DMS114 treated with DMSO at 0.1 percent for 48 hours (cell line): ENCODE data around the gene F7.

Experiments used
- DNase-seq: peaks from one replicate; lab custom pipeline; 2025; ENCODE audit not compliant: unreplicated experiment; lab: John Stamatoyannopoulos, UW

Gene F7

DNA sequence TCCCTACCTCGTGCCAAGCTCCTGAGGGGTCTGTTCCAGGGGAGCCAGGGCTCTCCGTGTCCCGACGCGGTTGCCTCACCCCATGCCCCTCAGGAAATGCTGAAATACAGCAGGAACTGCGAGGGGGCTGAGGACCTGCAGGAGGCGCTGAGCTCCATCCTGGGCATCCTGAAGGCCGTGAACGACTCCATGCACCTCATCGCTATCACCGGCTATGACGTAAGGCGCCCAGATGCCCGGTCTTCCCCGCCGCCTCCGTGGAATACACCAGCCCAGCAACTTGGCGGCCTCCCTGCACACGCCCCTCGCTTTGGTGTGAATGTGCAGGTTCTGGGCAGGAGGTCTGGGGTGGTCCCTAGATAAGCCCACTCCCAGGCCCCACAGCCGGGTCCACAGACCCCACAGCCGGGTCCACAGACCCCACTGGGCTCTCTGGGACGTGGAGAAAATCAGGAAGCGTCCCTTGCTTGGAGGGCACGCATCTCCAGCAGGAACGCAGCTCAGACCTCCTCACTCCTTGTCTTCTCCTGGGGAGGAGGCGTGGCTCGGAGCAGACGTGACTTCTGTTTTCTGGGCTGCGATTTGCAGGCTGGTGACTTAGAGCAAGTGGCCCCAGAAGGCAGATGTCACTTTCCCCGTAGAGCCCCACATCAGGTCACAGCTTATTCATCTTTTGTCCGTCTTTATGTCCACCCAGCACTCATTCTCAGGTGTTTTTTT is 19.4 kb upstream of the F7 start:
- DNase-seq, result no peak

- no peak for DNase-seq
These were observed 18.3 kb upstream of the F7 start for GRCh38 chr13:113086991-113087922.

DNA sequence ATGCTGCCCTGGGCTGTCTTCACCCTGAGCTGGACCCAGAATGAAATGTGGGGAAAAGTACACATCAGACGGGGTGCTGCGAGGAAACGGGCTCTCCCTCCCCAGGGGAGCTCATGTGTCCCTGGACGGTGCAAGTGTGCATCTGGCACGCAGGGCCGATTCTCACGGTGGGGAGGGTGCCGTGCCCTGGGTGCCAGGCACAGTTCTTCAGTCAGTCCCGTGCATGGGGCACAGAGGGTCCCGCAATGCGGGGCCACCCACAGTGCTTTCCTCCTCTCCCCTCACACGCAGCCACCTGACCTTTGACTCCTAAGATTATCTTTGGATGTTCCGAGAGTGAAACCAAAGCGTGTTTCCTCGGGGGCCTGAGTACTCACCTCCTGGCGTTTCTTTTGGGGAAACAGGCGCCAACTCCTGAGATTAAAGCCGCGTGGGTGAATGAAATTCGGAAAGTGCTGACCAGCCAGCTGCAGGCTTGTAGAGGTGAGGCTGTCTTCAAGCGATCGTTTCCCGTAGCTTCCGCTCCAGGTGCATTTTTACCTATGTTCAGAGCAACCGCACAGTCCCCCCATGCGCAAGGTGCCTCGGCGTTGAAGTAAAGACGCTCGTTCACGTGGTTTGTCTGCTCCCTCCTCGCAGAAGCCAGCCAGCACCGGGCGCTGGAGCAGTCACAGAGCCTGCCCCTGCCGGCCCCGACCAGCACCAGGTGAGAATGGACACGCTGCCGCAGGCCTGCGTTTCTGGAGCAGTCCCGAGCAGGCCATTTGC is 17.5 kb upstream of the F7 start:
- DNase-seq, result no peak

DNA sequence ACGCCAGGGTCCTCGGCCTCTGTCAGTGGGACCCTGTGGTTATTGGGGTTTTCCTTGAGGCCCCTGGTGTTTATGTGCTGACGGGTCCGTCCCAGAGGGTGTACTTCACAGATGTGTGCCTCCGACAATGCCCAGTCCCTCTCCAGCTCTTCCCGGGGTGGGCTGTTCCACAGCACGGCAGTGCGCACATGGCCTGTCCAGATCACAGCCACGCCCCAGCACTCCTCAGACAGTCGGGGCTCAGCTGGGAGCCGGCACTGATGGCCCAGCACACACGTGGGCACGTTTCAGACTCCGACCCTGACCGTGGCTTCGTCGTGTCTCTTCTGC is 16.9 kb upstream of the F7 start:
- DNase-seq, result no peak

DNA sequence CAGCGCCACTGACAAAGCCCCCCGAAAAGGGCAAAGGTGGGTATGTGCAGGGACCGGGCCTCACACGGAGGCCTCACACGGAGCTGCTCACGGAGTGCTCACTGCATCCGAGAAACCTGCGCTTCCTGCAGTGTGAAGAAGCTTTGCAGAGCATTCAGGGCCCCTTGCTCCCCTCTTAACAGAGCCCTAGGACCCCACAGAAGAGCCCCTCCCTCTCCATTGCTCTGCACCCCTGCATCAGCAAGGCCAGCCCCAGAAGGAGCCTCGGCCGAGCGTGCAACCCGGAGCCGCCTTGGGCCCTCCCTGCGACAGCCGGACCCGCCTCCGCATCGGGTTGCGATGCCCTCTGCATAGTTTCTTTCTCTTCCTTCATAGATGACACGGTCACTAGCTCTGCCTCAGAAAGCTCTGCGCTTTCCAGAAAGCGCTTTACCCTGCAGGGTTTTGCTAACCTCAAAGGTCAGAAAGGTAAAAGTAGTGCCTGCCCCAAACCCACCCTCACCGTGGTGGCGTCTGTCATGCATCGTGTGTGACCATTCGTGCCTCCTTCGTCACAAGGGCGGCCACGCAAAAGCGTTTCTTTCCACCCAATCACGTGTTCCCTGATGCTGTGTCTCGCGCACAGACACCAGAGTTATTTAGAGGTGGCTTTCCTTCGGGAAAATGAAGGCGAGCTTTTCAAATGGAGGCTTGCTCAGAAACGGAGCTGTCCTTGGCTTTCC is 15.7 kb upstream of the F7 start:
- no peak for DNase-seq

- no peak for DNase-seq
These were observed 15.2 kb upstream of the F7 start for GRCh38 chr13:113090415-113090770.

DNA sequence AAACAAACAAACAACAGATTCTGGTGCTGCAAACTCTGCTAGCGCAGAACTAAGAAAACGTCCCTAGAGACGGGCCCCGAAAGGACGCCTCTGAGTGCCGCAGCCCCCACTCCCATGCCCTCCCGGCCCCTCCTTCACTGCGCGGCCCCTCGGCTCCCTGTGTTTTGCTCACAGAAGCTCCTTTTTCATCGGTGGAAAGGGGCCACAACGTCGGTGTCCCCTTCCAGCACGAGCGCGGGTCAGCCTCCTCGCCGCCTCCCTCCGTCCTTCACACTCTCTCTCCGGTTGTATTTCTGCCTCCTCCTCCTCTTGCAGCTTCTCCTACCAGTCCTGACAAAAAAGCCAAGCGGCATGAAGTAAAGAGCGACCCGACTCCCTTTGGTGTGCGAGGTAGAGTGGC is 14.8 kb upstream of the F7 start:
- no peak for DNase-seq

DNA sequence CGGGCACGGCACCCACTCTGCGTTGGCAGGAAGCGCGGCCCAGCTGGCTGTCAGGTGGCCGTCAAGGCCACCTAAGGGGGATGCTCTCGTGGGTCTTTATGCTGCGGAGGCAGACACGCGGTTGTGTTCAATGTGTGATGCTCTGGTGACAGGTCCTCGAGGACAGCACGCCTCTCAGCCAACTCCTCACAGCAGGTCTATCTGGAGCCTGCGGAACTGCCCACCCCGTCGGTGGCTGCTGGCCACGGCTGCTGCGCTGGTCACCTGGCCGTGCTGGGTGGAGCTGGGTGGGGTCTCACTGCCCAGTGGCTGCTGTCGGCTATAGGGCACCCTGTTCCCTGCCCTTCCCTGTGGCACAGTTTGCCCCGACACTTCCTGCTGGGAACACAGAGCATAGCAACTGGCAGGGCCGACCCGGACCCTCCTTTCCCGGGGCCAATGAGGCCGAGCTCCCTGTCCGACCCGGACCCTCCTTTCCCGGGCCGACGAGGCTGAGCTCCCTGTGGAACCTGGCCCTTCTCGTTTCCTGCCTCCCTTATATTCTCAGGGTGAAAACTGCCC is 14.3 kb upstream of the F7 start:
- no peak for DNase-seq

GRCh38 chr13:113091891-113092775 is 13.5 kb upstream of the F7 start:
- DNase-seq, result no peak

DNA sequence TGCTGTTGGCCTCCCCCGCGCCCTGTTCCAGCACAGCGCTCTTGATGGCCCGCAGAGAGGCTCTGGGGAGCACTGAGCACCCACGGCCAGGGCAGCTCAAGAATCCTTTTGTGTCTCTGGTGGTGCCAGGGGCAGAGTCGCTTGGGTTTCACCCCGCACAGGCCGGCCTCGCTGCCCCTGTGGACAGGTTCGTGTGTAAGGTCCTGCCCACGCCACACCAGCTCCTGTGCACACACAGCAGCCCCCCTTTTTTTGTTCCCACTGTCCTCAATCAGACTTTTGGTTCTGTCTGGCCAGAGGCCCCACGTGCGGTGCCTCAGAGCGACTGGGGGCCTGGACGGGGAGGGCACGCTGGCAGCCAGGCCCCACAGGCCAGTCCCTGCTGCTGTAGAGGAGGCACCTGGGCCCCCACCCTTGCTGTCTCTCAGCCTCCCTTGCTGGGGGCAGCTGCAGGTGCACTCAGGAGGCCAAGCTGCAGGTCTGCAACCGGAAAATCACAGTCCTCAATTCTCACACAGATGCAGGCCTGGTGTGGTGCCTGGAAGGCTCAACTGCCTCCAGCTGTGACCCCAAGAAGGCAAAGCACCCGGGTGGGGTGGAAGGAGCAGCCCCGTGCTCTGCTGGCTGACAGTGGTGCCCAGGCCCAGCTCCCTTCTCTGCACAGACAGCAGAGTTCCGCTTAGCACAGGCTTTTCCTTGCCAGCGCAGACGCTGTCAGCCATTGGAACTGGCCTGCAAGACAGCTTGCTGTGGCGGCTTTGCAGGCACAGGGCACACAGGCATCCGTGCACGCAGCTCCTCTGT is 12.6 kb upstream of the F7 start:
- DNase-seq, result no peak

GRCh38 chr13:113093580-113094409 is 11.8 kb upstream of the F7 start:
- DNase-seq, result no peak

GRCh38 chr13:113094410-113094800 is 11.2 kb upstream of the F7 start:
- no peak for DNase-seq

DNA sequence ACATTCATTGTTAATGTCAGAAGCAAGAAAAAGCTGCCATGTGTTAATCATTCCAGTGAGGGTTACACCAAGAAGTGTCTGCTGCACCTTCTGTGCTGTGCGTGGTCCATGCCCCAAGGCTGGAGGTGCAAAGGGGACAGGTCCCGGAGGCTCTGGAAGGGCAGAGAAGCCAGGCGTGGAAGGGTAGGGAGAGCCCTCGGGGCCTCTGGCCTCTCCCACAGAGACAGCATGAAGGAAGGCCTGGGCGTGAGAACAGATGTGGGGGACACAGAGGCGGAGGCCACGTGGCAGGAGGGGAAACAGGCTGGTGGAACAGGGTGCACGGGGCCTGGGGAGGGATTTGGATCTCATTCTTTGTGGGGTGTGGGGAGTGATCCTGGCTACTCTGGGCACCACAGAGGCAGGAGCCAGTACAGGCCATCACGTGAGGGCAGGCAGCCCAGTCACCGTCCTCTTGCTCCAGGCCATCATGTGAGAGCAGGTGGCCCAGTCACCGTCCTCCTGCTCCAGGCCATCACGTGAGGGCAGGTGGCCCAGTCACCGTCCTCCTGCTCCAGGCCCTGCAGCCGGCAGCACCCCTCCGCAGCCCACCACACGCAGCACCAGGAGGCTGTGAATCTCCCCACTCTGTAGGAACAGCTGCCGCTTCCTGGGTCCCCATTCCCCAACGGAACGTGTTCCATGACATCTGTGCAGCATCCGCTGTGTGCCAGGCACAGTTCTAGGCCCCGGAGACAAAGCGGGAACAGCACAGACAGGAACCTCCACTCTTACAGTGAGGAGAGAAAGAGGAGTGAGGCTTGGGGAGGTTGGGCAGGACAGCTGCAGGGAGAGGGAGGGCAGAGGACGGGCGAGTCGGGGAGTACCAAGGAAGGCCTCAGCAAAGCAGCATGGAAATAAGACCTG is 10.2 kb upstream of the F7 start:
- DNase-seq, result no peak

GRCh38 chr13:113096052-113096744 is 9.4 kb upstream of the F7 start:
- no peak for DNase-seq

DNA sequence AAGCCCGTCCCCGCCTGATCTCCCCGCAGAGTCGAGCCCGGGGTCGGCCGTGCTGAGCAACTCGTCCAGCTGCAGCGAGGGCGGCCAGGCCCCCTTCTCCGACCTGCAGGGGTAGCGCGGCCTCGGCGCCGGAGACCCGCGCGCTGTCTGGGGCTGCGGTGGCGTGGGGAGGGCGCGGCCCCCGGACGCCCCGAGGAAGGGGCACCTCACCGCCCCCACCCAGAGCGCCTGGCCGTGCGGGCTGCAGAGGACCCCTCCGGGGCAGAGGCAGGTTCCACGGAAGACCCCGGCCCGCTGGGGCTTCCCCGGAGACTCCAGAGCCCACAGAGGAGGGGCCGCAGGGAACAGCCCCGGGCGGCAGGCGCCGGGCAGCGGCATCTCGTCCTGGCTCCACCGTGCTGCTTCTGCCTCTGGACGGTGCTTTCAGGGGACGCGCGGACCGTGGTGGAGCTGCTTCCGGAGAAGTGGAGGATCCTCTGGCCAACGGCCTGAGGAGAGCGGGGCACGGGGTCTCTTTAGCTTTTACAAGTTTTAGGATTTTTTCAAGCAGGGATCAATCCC is 8.8 kb upstream of the F7 start:
- no peak for DNase-seq

DNA sequence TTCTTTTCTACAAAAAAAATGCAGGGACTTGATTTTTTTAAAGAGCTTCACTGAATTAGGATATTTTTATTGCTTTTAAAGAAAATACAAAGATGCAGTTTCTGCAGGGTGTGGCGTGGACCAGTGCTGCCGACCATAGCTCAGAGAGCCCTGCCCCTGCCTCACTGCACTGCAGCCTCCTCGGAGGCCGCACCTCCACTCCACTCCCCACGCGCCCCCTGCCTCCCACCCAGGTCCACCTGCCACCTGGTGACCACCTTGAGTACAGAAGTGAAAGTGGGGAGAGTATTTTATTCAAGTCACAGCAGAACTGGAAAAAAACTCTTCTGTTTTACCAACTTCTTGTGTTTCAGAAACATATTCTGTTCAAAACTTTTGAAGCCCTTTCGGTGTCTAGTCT is 7.9 kb upstream of the F7 start:
- DNase-seq, result no peak
